ENCODE measurements around the gene DPEP3.
"Not testable (repeated sequence)": the region's sequence is repeated elsewhere in the genome, so short reads cannot be mapped to it uniquely, and the experiment has no call there.

DPEP3 gene

GRCh38 chr16:68015681-68016080 is 35.4 kb upstream of the DPEP3 start, which contains the start of gene DPEP2NB:
Gene DPEP2NB (minus strand): TSS chr16:68015911. CDS start chr16:68015770, 141 bp downstream.
- no peak for TF ChIP-seq CTCF (IDR thresholded peaks at IDR 0.05; ENCODE audit: low read depth, low read length)
- H3K4me3 ChIP-seq (ENCODE audit: low read depth, low read length): no peak within 1 kb of the TSS

DNA sequence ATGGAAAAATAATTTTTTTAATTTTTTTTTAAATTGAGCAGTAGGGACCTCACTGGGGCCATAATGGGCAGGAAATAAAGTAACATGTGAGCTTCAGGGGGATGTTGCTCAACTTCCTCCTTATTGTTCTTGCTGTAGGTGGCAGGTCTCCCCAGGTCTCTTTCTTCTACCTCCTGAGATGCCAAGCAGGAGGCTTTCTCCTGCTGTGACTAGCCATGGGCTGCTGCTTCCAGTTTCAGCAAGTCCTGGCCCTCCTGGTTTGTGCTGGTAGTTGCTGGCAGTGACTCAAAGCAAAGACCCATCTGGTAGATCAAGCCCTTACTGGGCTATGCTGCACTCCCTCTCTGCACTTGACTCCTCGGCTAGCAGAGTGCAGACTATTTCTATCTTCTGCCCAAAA is 33.1 kb upstream of the DPEP3 start:
- H3K4me3 ChIP-seq (ENCODE audit: low read depth, low read length): no peak overlapping the region
- no peak for TF ChIP-seq CTCF (IDR thresholded peaks at IDR 0.05; ENCODE audit: low read depth, low read length)

- not testable (repeated sequence) for H3K4me3 ChIP-seq (ENCODE audit: low read depth, low read length)
These were observed 29.6 kb upstream of the DPEP3 start for GRCh38 chr16:68009872-68010271.

GRCh38 chr16:68009157-68009735 is 28.9 kb upstream of the DPEP3 start:
- TF ChIP-seq CTCF (IDR thresholded peaks at IDR 0.05; ENCODE audit: low read depth, low read length): no peak
- no peak overlapping the region for H3K4me3 ChIP-seq (ENCODE audit: low read depth, low read length)

GRCh38 chr16:68005786-68006286 is 25.5 kb upstream of the DPEP3 start:
- H3K4me3 ChIP-seq (ENCODE audit: low read depth, low read length): no peak overlapping the region
- TF ChIP-seq CTCF (IDR thresholded peaks at IDR 0.05; ENCODE audit: low read depth, low read length): no peak

- H3K4me3 ChIP-seq (ENCODE audit: low read depth, low read length): no peak overlapping the region
- no peak for TF ChIP-seq CTCF (IDR thresholded peaks at IDR 0.05; ENCODE audit: low read depth, low read length)
These were observed 24.9 kb upstream of the DPEP3 start for GRCh38 chr16:68005211-68005610.

GRCh38 chr16:68003031-68003430 is 22.7 kb upstream of the DPEP3 start:
- H3K4me3 ChIP-seq (ENCODE audit: low read depth, low read length): no peak overlapping the region
- TF ChIP-seq CTCF (IDR thresholded peaks at IDR 0.05; ENCODE audit: low read depth, low read length): no peak

- no peak overlapping the region for H3K4me3 ChIP-seq (ENCODE audit: low read depth, low read length)
- no peak for TF ChIP-seq CTCF (IDR thresholded peaks at IDR 0.05; ENCODE audit: low read depth, low read length)
These were observed 20.2 kb upstream of the DPEP3 start for GRCh38 chr16:68000450-68000849.
